K562 (cell line): Measurements from ENCODE around the gene TMEM176A. TPM values are rescaled to one million over a fixed set of nuclear protein-coding genes. Genes with fewer than 3 reads are reported as not detected.

Source experiments
- ASH1L ChIP-seq: fragments of 450-650 bp; IDR thresholded peaks from 2 replicates; pipeline ENCODE4 v1.6.1; 2018; ENCODE audit warnings: borderline replicate concordance, mild to moderate bottlenecking, low read depth; ENCODE audit not compliant: partially characterized antibody
- CHD2 ChIP-seq: IDR thresholded peaks from 2 replicates; pipeline ENCODE4 v1.6.1; 2011; ENCODE audit warnings: low read depth, low read length
- MAZ ChIP-seq, 2 experiments: fragments of 450-650 bp in 1 of 2; sonication (generic) in 1 of 2; formaldehyde crosslinking; IDR thresholded peaks in 1 of 2; conservative IDR thresholded peaks in 1 of 2; 2 replicates each; pipeline versions ENCODE4 v1.4.0 to v1.5.0; 2020; ENCODE audit warnings: mild to moderate bottlenecking in 1 of 2, missing genetic modification reagents in 1 of 2
- NFIX ChIP-seq: fragments of 250-450 bp; sonication (Bioruptor Pico); IDR thresholded peaks from 2 replicates; pipeline ENCODE4 v1.4.0; 2020; ENCODE audit warnings: low read depth, mild to moderate bottlenecking, moderate library complexity
- NR4A1 ChIP-seq, 2 experiments: fragments of 250-450 bp in 1 of 2; fragments of 450-650 bp in 1 of 2; sonication (Bioruptor Pico) in 1 of 2; IDR thresholded peaks; 2 replicates each; pipeline versions ENCODE4 v1.4.0 to v1.6.1; 2016 to 2020; ENCODE audit warnings: mild to moderate bottlenecking in 2 of 2, missing compliant biosample characterization in 1 of 2, missing genetic modification characterization in 1 of 2, moderate library complexity in 1 of 2
- RAD21 ChIP-seq, 2 experiments: fragments of 250-450 bp in 1 of 2; fragments of 450-650 bp in 1 of 2; sonication (Bioruptor Pico) in 1 of 2; formaldehyde crosslinking in 1 of 2; IDR thresholded peaks in 1 of 2; conservative IDR thresholded peaks in 1 of 2; 2 replicates each; pipeline versions ENCODE4 v1.4.0 to v1.8.0; 2020 to 2022; ENCODE audit warnings: mild to moderate bottlenecking in 2 of 2, moderate library complexity in 1 of 2
- SP2 ChIP-seq: IDR thresholded peaks from 2 replicates; pipeline ENCODE4 v1.6.1; 2011; ENCODE audit warnings: mild to moderate bottlenecking, low read depth, low read length, moderate library complexity; ENCODE audit not compliant: poor library complexity, severe bottlenecking; ENCODE audit errors: extremely low read depth
- YY1 ChIP-seq, 3 experiments: IDR thresholded peaks; 2 replicates each; pipeline ENCODE4 v1.6.1; 2011; ENCODE audit warnings: low read length in 2 of 3, mild to moderate bottlenecking in 2 of 3, moderate library complexity in 2 of 3, borderline replicate concordance in 1 of 3, control low read depth in 1 of 3, low read depth in 1 of 3; ENCODE audit not compliant: insufficient read depth in 3 of 3, insufficient replicate concordance in 2 of 3, control insufficient read depth in 1 of 3, insufficient read length in 1 of 3; ENCODE audit errors: extremely low read depth in 1 of 3
- ZBTB33 ChIP-seq: sonication (generic); formaldehyde crosslinking; IDR thresholded peaks from 2 replicates; pipeline ENCODE4 v1.8.1; 2023; ENCODE audit warnings: mild to moderate bottlenecking, missing genetic modification reagents
- ZNF644 ChIP-seq: fragments of 200-800 bp; sonication (Bioruptor generic); IDR thresholded peaks from 2 replicates; pipeline ENCODE4 v1.6.1; 2016; ENCODE audit warnings: low read depth, missing genetic modification characterization, missing compliant biosample characterization
- ZNF75A ChIP-seq: fragments of 450-650 bp; formaldehyde crosslinking; IDR thresholded peaks from 2 replicates; pipeline ENCODE4 v1.4.0; 2020; ENCODE audit warnings: mild to moderate bottlenecking
- polyA plus RNA-seq, 8 experiments: library from polyadenylated mRNA; depleted of rRNA in 4 of 8; stranded (reverse) in 5 of 8; unstranded in 3 of 8; fragments of >200 nt; fragmentation: Nextera tagmentation in 2 of 8; fragmentation: Illumina TruSeq in 1 of 8; extraction: Ambion mirVana in 2 of 8; extraction: Trizol in 1 of 8; gene quantifications; 2 replicates each; pipeline versions ENCODE4 v1.2.1 to v1.2.3, GENCODE V29; 2011 to 2014; ENCODE audit warnings: inconsistent platforms in 1 of 8, missing spikeins in 1 of 8
- total RNA-seq, 7 experiments: library from RNA; depleted of rRNA in 6 of 7; stranded (reverse); fragments of >200 nt in 6 of 7; fragmentation: Illumina TruSeq in 2 of 7; extraction: Trizol in 2 of 7; gene quantifications; 2 replicates each; pipeline versions ENCODE4 v1.2.1 to v1.2.3, GENCODE V29; 2011 to 2021; ENCODE audit warnings: low replicate concordance in 1 of 7
- TF ChIP-seq, protein P1 (sequence below): fragments of 250-450 bp; sonication (Bioruptor Pico); IDR thresholded peaks from 2 replicates; pipeline ENCODE4 v1.4.0; 2020; ENCODE audit warnings: mild to moderate bottlenecking, moderate library complexity
- TF ChIP-seq, protein P2 (sequence below): fragments of 450-650 bp; IDR thresholded peaks from 2 replicates; pipeline ENCODE4 v1.6.1; 2016; ENCODE audit warnings: low read depth, mild to moderate bottlenecking, moderate library complexity
- TF ChIP-seq, protein P3 (sequence below), 2 experiments: IDR thresholded peaks; 2 replicates each; pipeline ENCODE4 v1.6.1; 2011; ENCODE audit warnings: borderline replicate concordance in 1 of 2, control low read depth in 1 of 2, low read depth in 1 of 2, low read length in 1 of 2, mild to moderate bottlenecking in 1 of 2, mixed read lengths in 1 of 2, moderate library complexity in 1 of 2; ENCODE audit not compliant: insufficient read depth in 1 of 2, insufficient read length in 1 of 2, poor library complexity in 1 of 2, severe bottlenecking in 1 of 2; ENCODE audit errors: extremely low read depth in 1 of 2

Gene TMEM176A
- total and polyA plus RNA-seq, 9 of the 15 experiments (the other 6 are each of a cell fraction or from before 2014, with no cell fraction given), result 0.31 TPM; not detected in 8

DNA sequence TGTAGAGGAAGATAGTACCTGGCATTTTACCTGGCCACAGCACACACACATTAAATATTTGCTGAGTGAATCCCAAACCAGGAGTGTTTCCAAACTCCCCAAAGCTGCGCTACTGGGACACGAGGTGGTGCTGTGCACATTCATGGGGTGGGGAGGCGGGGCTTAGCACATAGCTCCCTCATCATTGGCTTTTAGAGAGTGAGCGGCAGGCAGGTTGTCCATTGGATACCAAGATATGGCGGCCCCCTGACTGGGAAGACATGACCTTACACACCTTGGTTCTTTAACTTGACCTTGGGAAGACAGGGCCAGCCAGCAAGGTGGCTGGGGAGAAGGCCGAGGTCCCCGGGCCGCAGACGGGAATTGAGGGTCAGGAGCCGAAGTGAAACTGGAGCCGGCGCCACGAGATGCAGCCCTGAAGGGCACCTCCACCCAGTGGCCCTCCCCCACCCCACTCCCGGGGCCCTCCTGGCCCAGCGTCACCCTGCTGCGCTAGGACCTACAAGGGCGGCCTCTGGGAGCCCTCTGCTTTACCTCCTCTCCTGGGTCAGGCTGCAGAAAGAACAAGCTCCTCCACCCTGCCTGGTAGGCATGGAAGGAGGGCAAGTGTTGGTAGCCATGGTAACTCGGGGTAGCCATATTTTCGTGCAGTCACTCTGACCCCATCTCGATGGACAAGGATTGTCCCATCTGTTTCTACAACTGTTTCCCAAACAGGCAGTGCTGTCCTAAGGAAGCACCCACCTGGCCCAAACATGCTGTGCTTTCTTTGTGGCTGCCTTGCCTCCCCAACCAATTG lies 24.0 kb downstream of the TMEM176A start (continued):
- TF ChIP-seq CHD2, result peak; percentile 73
- peak; percentile 64 for TF ChIP-seq ASH1L
- no peak; a peak in 1 of 4 replicates for TF ChIP-seq RAD21 (CRISPR knock-in tag; conservative IDR thresholded peaks at IDR 0.05 in 1 of 2, IDR thresholded peaks at IDR 0.05 in 1 of 2)
- TF ChIP-seq, protein P1, sequence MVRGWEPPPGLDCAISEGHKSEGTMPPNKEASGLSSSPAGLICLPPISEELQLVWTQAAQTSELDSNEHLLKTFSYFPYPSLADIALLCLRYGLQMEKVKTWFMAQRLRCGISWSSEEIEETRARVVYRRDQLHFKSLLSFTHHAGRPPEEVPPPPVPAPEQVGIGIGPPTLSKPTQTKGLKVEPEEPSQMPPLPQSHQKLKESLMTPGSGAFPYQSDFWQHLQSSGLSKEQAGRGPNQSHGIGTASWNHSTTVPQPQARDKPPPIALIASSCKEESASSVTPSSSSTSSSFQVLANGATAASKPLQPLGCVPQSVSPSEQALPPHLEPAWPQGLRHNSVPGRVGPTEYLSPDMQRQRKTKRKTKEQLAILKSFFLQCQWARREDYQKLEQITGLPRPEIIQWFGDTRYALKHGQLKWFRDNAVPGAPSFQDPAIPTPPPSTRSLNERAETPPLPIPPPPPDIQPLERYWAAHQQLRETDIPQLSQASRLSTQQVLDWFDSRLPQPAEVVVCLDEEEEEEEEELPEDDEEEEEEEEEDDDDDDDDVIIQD (CRISPR knock-in tag), result 0 out of 2 replicates have a peak, but pooled peaks have one; percentile 41
- peak; percentile 87 for TF ChIP-seq ZBTB33 (CRISPR knock-in tag)
- 0 out of 2 replicates have a peak, but pooled peaks have one; percentile 21 for TF ChIP-seq NR4A1 (CRISPR knock-in tag; IDR thresholded peaks at IDR 0.05)
- TF ChIP-seq NR4A1 (tag; IDR thresholded peaks at IDR 0.05), result peak; percentile 70; the same call in 1 of the 2 replicates
- no peak for TF ChIP-seq ZNF75A (CRISPR knock-in tag)
- TF ChIP-seq ZNF644 (tag), result 0 out of 2 replicates have a peak, but pooled peaks have one; percentile 27
- TF ChIP-seq, protein P2, sequence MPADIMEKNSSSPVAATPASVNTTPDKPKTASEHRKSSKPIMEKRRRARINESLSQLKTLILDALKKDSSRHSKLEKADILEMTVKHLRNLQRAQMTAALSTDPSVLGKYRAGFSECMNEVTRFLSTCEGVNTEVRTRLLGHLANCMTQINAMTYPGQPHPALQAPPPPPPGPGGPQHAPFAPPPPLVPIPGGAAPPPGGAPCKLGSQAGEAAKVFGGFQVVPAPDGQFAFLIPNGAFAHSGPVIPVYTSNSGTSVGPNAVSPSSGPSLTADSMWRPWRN, result no peak
- 0 out of 4 replicates have a peak, but pooled peaks of 1 of the 2 experiments have one; percentile 44 for TF ChIP-seq MAZ (CRISPR knock-in tag; conservative IDR thresholded peaks at IDR 0.05 in 1 of 2, IDR thresholded peaks at IDR 0.05 in 1 of 2)
- TF ChIP-seq, protein P3, sequence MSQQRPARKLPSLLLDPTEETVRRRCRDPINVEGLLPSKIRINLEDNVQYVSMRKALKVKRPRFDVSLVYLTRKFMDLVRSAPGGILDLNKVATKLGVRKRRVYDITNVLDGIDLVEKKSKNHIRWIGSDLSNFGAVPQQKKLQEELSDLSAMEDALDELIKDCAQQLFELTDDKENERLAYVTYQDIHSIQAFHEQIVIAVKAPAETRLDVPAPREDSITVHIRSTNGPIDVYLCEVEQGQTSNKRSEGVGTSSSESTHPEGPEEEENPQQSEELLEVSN (IDR thresholded peaks at IDR 0.05; ENCODE audit: borderline replicate concordance in 1 of 2, extremely low read depth in 1 of 2, insufficient read depth in 1 of 2, insufficient read length in 1 of 2, low read depth in 1 of 2, low read length in 1 of 2, poor library complexity in 1 of 2, severe bottlenecking in 1 of 2), result peak; percentile 14 to 47
- no peak for TF ChIP-seq NFIX (CRISPR knock-in tag)
- TF ChIP-seq YY1 (IDR thresholded peaks at IDR 0.05; ENCODE audit: borderline replicate concordance in 1 of 3, control insufficient read depth in 1 of 3, extremely low read depth in 1 of 3, insufficient read depth in 3 of 3, insufficient read length in 1 of 3, insufficient replicate concordance in 2 of 3, low read depth in 1 of 3, low read length in 2 of 3), result peak; percentile 35 to 91 (median 71)
- peak; percentile 71 for TF ChIP-seq SP2
